GM12878 (cell line): Measurements from ENCODE around the gene TPCN1. TPM values are rescaled to one million over a fixed set of nuclear protein-coding genes. Genes with fewer than 3 reads are reported as not detected.
A peak's percentile ranks its signal among the peaks of the same experiment; 100 is the strongest.

ENCODE experiments used
- BACH1 ChIP-seq: fragments of 450-650 bp; IDR thresholded peaks from 2 replicates; pipeline ENCODE4 v1.6.1; 2017; ENCODE audit warnings: mild to moderate bottlenecking, borderline replicate concordance
- BCL11A ChIP-seq: IDR thresholded peaks from 2 replicates; pipeline ENCODE4 v1.6.1; 2011; ENCODE audit warnings: low read depth, low read length
- BCLAF1 ChIP-seq: fragments of 450-650 bp; IDR thresholded peaks from 2 replicates; pipeline ENCODE4 v1.6.1; 2017; ENCODE audit warnings: antibody characterized with exemption, mild to moderate bottlenecking, moderate library complexity
- BRCA1 ChIP-seq: IDR thresholded peaks from 2 replicates; pipeline ENCODE4 v1.6.1; 2011; ENCODE audit warnings: low read depth, low read length, improper control_type of control experiment
- CBFB ChIP-seq: IDR thresholded peaks from 2 replicates; pipeline ENCODE4 v1.6.1; 2016; ENCODE audit warnings: antibody characterized with exemption, low read depth
- CEBPB ChIP-seq, 2 experiments: fragments of 150-350 bp in 1 of 2; IDR thresholded peaks; 2 replicates each; pipeline ENCODE4 v1.6.1; 2012 to 2014; ENCODE audit warnings: low read depth in 2 of 2, low read length in 2 of 2, borderline replicate concordance in 1 of 2, inconsistent platforms in 1 of 2
- CHD1 ChIP-seq: IDR thresholded peaks from 2 replicates; pipeline ENCODE4 v1.6.1; 2012; ENCODE audit warnings: low read depth, low read length, improper control_type of control experiment
- CHD2 ChIP-seq: IDR thresholded peaks from 2 replicates; pipeline ENCODE4 v1.6.1; 2011; ENCODE audit warnings: low read depth, low read length, improper control_type of control experiment, borderline replicate concordance
- DPF2 ChIP-seq: fragments of 450-650 bp; IDR thresholded peaks from 2 replicates; pipeline ENCODE4 v1.6.1; 2017; ENCODE audit warnings: mild to moderate bottlenecking
- EGR1 ChIP-seq, 2 experiments: IDR thresholded peaks; 1 replicate in 1 of 2; 2 replicates in 1 of 2; pipeline ENCODE4 v1.6.1; 2011 to 2012; ENCODE audit warnings: low read depth in 2 of 2, low read length in 2 of 2, borderline replicate concordance in 1 of 2, mild to moderate bottlenecking in 1 of 2, moderate library complexity in 1 of 2
- FOXK2 ChIP-seq: fragments of 450-650 bp; IDR thresholded peaks from 2 replicates; pipeline ENCODE4 v1.6.1; 2017; ENCODE audit warnings: mild to moderate bottlenecking, moderate library complexity
- FOXM1 ChIP-seq: IDR thresholded peaks from 2 replicates; pipeline ENCODE4 v1.6.1; 2012; ENCODE audit warnings: low read depth, mild to moderate bottlenecking, inconsistent platforms, low read length, moderate library complexity
- MEF2B ChIP-seq: fragments of 450-650 bp; IDR thresholded peaks from 2 replicates; pipeline ENCODE4 v1.6.1; 2018; ENCODE audit warnings: mild to moderate bottlenecking, moderate library complexity; ENCODE audit not compliant: partially characterized antibody, poor library complexity, severe bottlenecking
- MTA2 ChIP-seq: fragments of 450-650 bp; IDR thresholded peaks from 2 replicates; pipeline ENCODE4 v1.6.1; 2016; ENCODE audit warnings: low read depth, mild to moderate bottlenecking, moderate library complexity
- MTA3 ChIP-seq: IDR thresholded peaks from 2 replicates; pipeline ENCODE4 v1.6.1; 2012; ENCODE audit warnings: low read length, inconsistent platforms, borderline replicate concordance
- MYB ChIP-seq: fragments of 150-350 bp; IDR thresholded peaks from 2 replicates; pipeline ENCODE4 v1.6.1; 2014; ENCODE audit warnings: mild to moderate bottlenecking, low read depth, low read length, borderline replicate concordance
- NBN ChIP-seq: fragments of 450-650 bp; IDR thresholded peaks from 2 replicates; pipeline ENCODE4 v1.6.1; 2016
- NFXL1 ChIP-seq: fragments of 450-650 bp; IDR thresholded peaks from 2 replicates; pipeline ENCODE4 v1.6.1; 2017; ENCODE audit warnings: antibody characterized with exemption, mild to moderate bottlenecking, borderline replicate concordance
- NFYB ChIP-seq: IDR thresholded peaks from 2 replicates; pipeline ENCODE4 v1.6.1; 2011; ENCODE audit warnings: low read depth, mild to moderate bottlenecking, low read length, improper control_type of control experiment, moderate library complexity; ENCODE audit not compliant: insufficient read depth
- NR2F1 ChIP-seq: fragments of 450-650 bp; conservative IDR thresholded peaks from 2 replicates; pipeline ENCODE4 v1.6.1; 2017; ENCODE audit warnings: mild to moderate bottlenecking
- PAX5 ChIP-seq: IDR thresholded peaks from 2 replicates; pipeline ENCODE4 v1.6.1; 2011; ENCODE audit warnings: low read depth, low read length, borderline replicate concordance
- RELA ChIP-seq: fragments of 450-650 bp; IDR thresholded peaks from 2 replicates; pipeline ENCODE4 v1.8.0; 2014; ENCODE audit warnings: borderline replicate concordance; ENCODE audit not compliant: partially characterized antibody
- RFX5 ChIP-seq: IDR thresholded peaks from 2 replicates; pipeline ENCODE4 v1.6.1; 2011; ENCODE audit warnings: low read depth, low read length, improper control_type of control experiment
- TCF7 ChIP-seq: IDR thresholded peaks from 2 replicates; pipeline ENCODE4 v1.6.1; 2014; ENCODE audit warnings: antibody characterized with exemption, borderline replicate concordance
- polyA plus RNA-seq, 11 experiments: library from polyadenylated mRNA; depleted of rRNA in 4 of 11; unstranded in 6 of 11; stranded (reverse) in 5 of 11; fragments of >200 nt; fragmentation: Nextera tagmentation in 4 of 11; fragmentation: Illumina TruSeq in 1 of 11; extraction: Ambion mirVana in 4 of 11; extraction: Trizol in 1 of 11; gene quantifications; 1 replicate in 1 of 11; 2 replicates in 10 of 11; pipeline versions ENCODE4 v1.2.1 to v1.2.3, GENCODE V29; 2011 to 2016; ENCODE audit warnings: inconsistent platforms in 2 of 11, missing spikeins in 2 of 11, low read depth in 1 of 11
- total RNA-seq, 4 experiments: library from RNA; depleted of rRNA in 3 of 4; stranded (reverse); fragments of >200 nt in 3 of 4; fragmentation: Illumina TruSeq in 1 of 4; extraction: Trizol in 1 of 4; gene quantifications; 2 replicates each; pipeline versions ENCODE4 v1.2.1 to v1.2.3, GENCODE V29; 2013 to 2021
- TF ChIP-seq, protein P1 (sequence below): IDR thresholded peaks from 2 replicates; pipeline ENCODE4 v1.6.1; 2011; ENCODE audit warnings: mild to moderate bottlenecking, low read depth, low read length, moderate library complexity; ENCODE audit not compliant: insufficient replicate concordance
- TF ChIP-seq, protein P2 (sequence below): IDR thresholded peaks from 2 replicates; pipeline ENCODE4 v1.6.1; 2011; ENCODE audit warnings: borderline replicate concordance, low read depth, mild to moderate bottlenecking, moderate library complexity, mixed read lengths, low read length; ENCODE audit not compliant: insufficient read depth; ENCODE audit errors: extremely low read length

The TPCN1 gene
- total and polyA plus RNA-seq, 10 of the 15 experiments (the other 5 are each of a cell fraction or from before 2014, with no cell fraction given): 0.79 to 30.9 (median 19.4) TPM

DNA sequence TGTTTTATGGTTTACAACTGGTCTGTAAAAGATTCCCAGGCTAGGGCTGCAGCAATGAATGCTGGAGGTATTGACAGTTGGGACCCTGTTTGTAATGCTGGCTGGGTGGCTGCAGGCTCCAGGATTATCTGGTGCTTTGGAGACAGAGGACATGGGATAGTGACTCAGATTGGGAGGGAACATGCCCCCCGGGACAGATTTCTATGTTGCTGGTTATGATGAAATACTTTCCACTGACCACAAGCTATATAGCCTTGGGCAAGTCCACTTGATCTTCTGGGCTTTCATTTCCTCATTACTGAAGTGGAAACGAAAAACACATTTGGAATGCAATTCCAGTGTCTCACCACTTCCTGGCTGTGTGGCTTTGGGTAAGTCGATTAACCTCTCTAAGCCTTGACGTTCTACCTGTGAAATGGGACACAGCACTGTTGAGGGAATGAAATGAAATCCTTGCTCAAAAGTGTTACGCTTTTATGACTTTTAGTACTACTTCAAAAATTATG, 6.3 kb upstream of the TPCN1 start (continued):
- peak; percentile 93 for TF ChIP-seq MTA3
- no peak for TF ChIP-seq FOXK2
- TF ChIP-seq EGR1 (IDR thresholded peaks at IDR 0.05; ENCODE audit: borderline replicate concordance in 1 of 2, low read depth in 2 of 2, low read length in 2 of 2): peak in 1 of 2 experiments; percentile 44; a peak in 1 of 3 replicates
- TF ChIP-seq, protein P1, sequence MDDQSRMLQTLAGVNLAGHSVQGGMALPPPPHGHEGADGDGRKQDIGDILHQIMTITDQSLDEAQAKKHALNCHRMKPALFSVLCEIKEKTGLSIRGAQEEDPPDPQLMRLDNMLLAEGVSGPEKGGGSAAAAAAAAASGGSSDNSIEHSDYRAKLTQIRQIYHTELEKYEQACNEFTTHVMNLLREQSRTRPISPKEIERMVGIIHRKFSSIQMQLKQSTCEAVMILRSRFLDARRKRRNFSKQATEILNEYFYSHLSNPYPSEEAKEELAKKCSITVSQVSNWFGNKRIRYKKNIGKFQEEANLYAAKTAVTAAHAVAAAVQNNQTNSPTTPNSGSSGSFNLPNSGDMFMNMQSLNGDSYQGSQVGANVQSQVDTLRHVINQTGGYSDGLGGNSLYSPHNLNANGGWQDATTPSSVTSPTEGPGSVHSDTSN: no peak
- TF ChIP-seq NFYB: no peak
- TF ChIP-seq RELA: no peak
- TF ChIP-seq TCF7: peak; percentile 52; the same call in 1 of the 2 replicates
- peak; percentile 87; the same call in 1 of the 2 replicates for TF ChIP-seq PAX5
- TF ChIP-seq CBFB: peak; percentile 95
- no peak for TF ChIP-seq BCLAF1
- TF ChIP-seq CEBPB (IDR thresholded peaks at IDR 0.05; ENCODE audit: borderline replicate concordance in 1 of 2, low read depth in 2 of 2, low read length in 2 of 2): peak in 1 of 2 experiments; percentile 89; a peak in 1 of 4 replicates
- TF ChIP-seq NBN: peak; percentile 72; the same call in 1 of the 2 replicates
- no peak for TF ChIP-seq BRCA1
- TF ChIP-seq MYB: no peak
- peak; percentile 88 for TF ChIP-seq BCL11A
- peak; percentile 84 for TF ChIP-seq MTA2
- TF ChIP-seq CHD2: peak; percentile 21; the same call in 1 of the 2 replicates
- peak; percentile 89 for TF ChIP-seq MEF2B
- TF ChIP-seq DPF2: peak; percentile 92
- TF ChIP-seq RFX5: no peak
- TF ChIP-seq, protein P2, sequence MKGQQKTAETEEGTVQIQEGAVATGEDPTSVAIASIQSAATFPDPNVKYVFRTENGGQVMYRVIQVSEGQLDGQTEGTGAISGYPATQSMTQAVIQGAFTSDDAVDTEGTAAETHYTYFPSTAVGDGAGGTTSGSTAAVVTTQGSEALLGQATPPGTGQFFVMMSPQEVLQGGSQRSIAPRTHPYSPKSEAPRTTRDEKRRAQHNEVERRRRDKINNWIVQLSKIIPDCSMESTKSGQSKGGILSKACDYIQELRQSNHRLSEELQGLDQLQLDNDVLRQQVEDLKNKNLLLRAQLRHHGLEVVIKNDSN: no peak
- TF ChIP-seq CHD1: no peak
- TF ChIP-seq FOXM1: peak; percentile 88
- TF ChIP-seq BACH1: peak; percentile 31; the same call in 1 of the 2 replicates
- TF ChIP-seq NFXL1: no peak
- TF ChIP-seq NR2F1: peak; percentile 81; the same call in 1 of the 2 replicates
